Amniotic stem cell (primary cell): ENCODE measurements around the gene GPR179.
"Not testable (repeated sequence)": the region's sequence is repeated elsewhere in the genome, so short reads cannot be mapped to it uniquely, and the experiment has no call there.

Experiments used
- DNase-seq: peaks from one replicate; lab custom pipeline; 2025; lab: John Stamatoyannopoulos, UW

Gene GPR179

GRCh38 chr17:38322156-38322779, 21.5 kb downstream of the GPR179 start:
- DNase-seq, result no peak

- no peak for DNase-seq
These were observed 23.3 kb downstream of the GPR179 start for GRCh38 chr17:38320482-38320881.

GRCh38 chr17:38317081-38317480, 26.7 kb downstream of the GPR179 start:
- DNase-seq, result no peak

GRCh38 chr17:38315497-38315896, 28.3 kb downstream of the GPR179 start:
- DNase-seq, result no peak

- peak; percentile 64 for DNase-seq
These were observed 46.8 kb downstream of the GPR179 start, which contains the start of gene MRPL45 for GRCh38 chr17:38296834-38297517. Gene MRPL45, plus strand, starts transcription at chr17:38297168. Its CDS starts 16 bp downstream, at chr17:38297184.

- not testable (repeated sequence) for DNase-seq
These were observed 48.0 kb downstream of the GPR179 start for GRCh38 chr17:38295602-38296365.

GRCh38 chr17:38289760-38290159, 54.0 kb downstream of the GPR179 start:
- not testable (repeated sequence) for DNase-seq

- not testable (repeated sequence) for DNase-seq
These were observed 55.4 kb downstream of the GPR179 start for GRCh38 chr17:38288217-38288827.

GRCh38 chr17:38286501-38287091, 57.2 kb downstream of the GPR179 start:
- DNase-seq, result not testable (repeated sequence)

GRCh38 chr17:38285994-38286393, 57.8 kb downstream of the GPR179 start:
- DNase-seq, result not testable (repeated sequence)
